SK-N-SH (cell line): ENCODE measurements around the gene B3GALT6.

ENCODE experiments used
- GATA2 ChIP-seq: sonication (generic); formaldehyde crosslinking; IDR thresholded peaks from 2 replicates; pipeline ENCODE4 v1.5.0; 2020; ENCODE audit warnings: mild to moderate bottlenecking, missing genetic modification reagents
- POLR2AphosphoS5 ChIP-seq: IDR thresholded peaks from 2 replicates; pipeline ENCODE4 v1.6.1; 2012; ENCODE audit warnings: low read depth, low read length
- RXRA ChIP-seq: IDR thresholded peaks from 2 replicates; pipeline ENCODE4 v1.4.0; 2012; ENCODE audit warnings: low read depth, mild to moderate bottlenecking, borderline replicate concordance
- USF1 ChIP-seq: IDR thresholded peaks from 2 replicates; pipeline ENCODE4 v1.4.0; 2012; ENCODE audit warnings: low read depth, borderline replicate concordance
- TF ChIP-seq, protein P1 (sequence below): fragments of 200-600 bp; sonication (generic); IDR thresholded peaks from 2 replicates; pipeline ENCODE4 v1.6.1; 2017; ENCODE audit warnings: antibody characterized with exemption, mild to moderate bottlenecking, moderate library complexity

DNA sequence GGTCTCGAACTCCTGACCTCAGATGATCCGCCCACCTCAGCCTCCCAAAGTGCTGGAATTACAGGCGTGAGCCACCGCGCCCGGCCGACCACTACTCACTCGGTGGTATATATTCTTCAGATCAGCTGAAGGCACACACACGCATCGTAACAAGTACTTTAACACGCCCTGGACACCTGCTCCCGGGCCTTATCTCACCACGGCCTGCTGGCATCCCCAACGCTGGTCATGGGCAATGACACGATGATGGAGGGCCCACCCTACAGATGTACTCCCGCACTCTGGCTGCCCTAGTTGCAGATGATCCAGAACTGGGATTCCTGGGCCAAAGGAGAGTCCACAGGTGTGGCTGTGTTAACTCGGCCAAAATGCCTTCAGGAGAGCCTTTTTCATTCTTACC lies 30.0 kb downstream of the B3GALT6 start:
- TF ChIP-seq, protein P1, sequence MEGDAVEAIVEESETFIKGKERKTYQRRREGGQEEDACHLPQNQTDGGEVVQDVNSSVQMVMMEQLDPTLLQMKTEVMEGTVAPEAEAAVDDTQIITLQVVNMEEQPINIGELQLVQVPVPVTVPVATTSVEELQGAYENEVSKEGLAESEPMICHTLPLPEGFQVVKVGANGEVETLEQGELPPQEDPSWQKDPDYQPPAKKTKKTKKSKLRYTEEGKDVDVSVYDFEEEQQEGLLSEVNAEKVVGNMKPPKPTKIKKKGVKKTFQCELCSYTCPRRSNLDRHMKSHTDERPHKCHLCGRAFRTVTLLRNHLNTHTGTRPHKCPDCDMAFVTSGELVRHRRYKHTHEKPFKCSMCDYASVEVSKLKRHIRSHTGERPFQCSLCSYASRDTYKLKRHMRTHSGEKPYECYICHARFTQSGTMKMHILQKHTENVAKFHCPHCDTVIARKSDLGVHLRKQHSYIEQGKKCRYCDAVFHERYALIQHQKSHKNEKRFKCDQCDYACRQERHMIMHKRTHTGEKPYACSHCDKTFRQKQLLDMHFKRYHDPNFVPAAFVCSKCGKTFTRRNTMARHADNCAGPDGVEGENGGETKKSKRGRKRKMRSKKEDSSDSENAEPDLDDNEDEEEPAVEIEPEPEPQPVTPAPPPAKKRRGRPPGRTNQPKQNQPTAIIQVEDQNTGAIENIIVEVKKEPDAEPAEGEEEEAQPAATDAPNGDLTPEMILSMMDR = no peak
- TF ChIP-seq USF1 = no peak
- no peak for TF ChIP-seq RXRA
- no peak for TF ChIP-seq POLR2AphosphoS5
- no peak for TF ChIP-seq GATA2 (CRISPR knock-in tag)
